Measurements from ENCODE around the gene IL12RB2.
A peak's percentile ranks its signal among the peaks of the same experiment; 100 is the strongest.

The IL12RB2 gene

DNA sequence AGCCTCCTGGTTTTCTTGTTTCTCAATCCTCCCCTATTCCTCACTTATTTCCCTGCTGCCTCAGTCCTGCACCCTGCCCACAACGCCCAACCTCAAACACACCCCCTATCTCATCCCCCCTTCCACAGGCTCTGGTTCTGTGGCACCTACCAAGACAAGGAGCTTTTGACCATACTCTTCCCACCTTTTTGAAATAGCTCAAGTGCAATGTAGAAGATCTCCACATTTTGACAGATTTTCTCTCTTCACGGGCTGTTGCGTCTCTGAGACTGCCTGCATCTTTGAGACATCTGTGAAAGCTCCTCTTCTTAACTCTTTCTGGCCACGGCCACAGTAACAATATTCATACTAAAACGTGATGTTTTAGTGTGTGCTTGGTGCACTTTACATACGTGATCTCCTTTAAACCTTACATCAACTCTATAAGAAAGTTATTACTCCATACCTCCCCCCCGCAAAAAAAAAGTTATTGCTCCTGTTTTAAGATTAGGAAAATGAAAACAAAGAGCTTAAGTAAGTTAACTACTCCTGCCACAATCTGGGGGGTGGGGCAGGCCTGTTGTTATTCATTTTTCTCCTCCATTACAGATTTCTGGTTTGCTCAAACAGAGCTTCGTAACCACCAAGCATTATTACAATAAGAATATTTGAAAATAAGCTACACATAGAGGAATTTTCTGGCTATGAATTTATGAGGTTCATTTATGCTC is 124.4 kb downstream of the IL12RB2 start:
- no peak for TF ChIP-seq CTCF (IDR thresholded peaks at IDR 0.05)
- DNase-seq (ENCODE audit: low spot score) = no peak
- no peak overlapping the region for H3K4me3 ChIP-seq
- peak overlapping the region; percentile 97 to 98 for H3K27ac ChIP-seq

DNA sequence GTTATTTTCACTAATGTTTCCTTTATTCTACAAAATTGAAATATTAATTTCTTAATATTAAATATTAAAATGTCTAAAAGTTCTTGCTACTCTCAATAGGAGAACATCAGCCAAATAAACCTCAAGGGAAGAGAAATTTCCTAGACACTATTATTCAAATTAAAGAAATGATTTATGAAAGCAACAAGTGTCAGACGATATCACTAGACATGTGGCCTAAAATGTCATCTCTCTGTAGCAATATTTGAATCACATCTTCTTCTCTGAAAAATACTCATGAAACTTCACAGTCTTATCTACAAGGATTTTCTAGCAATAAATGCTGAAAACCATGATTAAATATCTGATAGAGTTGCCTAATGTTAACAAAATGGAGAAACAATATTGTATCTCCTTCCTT is 125.1 kb downstream of the IL12RB2 start:
- no peak for DNase-seq (ENCODE audit: low spot score)
- TF ChIP-seq CTCF (IDR thresholded peaks at IDR 0.05) = no peak
- Histone ChIP-seq H3K4me3 (no peak overlapping the region), H3K27ac (peak overlapping the region; percentile 33 to 59)

DNA sequence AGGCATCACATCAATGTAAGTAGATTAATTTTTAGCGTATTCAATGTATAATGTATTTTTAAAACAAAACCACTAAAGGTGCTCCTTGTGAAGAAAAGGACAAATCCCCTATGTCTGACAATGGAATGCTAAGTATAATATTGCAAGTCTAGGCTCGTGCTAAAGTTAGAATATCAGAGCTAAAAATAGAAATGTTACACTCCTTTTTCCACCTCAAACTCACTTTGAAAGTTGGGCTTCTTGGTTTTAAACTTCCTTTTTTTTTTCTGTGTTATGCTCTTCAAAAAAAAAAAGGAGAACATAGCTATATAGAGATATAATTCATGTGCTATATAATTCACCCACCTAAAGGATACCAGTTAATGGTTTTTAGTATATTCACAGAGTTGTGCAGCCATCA is 126.2 kb downstream of the IL12RB2 start:
- DNase-seq (ENCODE audit: low spot score) = no peak
- no peak overlapping the region for H3K4me3 ChIP-seq
- H3K27ac ChIP-seq = peak overlapping the region; percentile 33 to 59
- no peak for TF ChIP-seq CTCF (IDR thresholded peaks at IDR 0.05)

GRCh38 chr1:67434491-67434890 is 126.8 kb downstream of the IL12RB2 start:
- no peak for TF ChIP-seq CTCF (IDR thresholded peaks at IDR 0.05)
- Histone ChIP-seq H3K4me3 (no peak overlapping the region), H3K27ac (peak overlapping the region in 1 of 2 donors; percentile 33)
- DNase-seq (ENCODE audit: low spot score) = no peak

DNA sequence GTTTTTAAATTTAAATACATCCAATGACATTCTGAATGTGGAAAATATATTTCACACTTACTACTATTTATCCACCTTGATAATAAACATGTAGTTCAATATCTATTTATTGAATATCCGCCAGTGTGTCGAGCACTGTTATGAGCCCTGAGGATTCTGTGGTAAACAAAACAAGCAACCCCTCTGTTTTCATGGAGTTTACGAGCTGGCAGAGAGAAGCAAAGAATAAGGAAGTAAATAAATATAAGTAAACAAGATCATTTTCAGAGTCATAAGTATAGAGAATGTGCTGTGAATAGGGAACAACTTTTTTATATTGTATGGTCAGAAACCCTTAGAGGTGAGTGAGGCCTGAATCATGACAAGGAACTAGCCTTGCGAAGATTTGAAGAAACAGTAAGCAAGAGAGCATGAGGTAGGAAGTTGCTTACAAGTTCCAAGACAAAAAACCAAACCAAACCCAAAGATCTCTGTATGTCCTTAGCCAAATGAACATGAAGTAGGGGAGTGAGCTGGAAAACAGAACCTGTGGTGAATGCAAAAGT is 128.9 kb downstream of the IL12RB2 start:
- DNase-seq (ENCODE audit: low spot score) = no peak
- H3K4me3 ChIP-seq = no peak overlapping the region
- no peak for TF ChIP-seq CTCF (IDR thresholded peaks at IDR 0.05)
- H3K27ac ChIP-seq = no peak overlapping the region

GRCh38 chr1:67437961-67438360 is 130.3 kb downstream of the IL12RB2 start:
- TF ChIP-seq CTCF (IDR thresholded peaks at IDR 0.05) = no peak
- H3K4me3 ChIP-seq = no peak overlapping the region
- H3K27ac ChIP-seq = no peak overlapping the region
- no peak for DNase-seq (ENCODE audit: low spot score)
